ENCODE results near the gene CCDC12. TPM values are rescaled to one million over a fixed set of nuclear protein-coding genes. Genes with fewer than 3 reads are reported as not detected.
A peak's percentile ranks its signal among the peaks of the same experiment; 100 is the strongest.

CCDC12 gene
- total and polyA plus RNA-seq, 7 donors: 33.1 to 80.9 (median 41.0) TPM

DNA sequence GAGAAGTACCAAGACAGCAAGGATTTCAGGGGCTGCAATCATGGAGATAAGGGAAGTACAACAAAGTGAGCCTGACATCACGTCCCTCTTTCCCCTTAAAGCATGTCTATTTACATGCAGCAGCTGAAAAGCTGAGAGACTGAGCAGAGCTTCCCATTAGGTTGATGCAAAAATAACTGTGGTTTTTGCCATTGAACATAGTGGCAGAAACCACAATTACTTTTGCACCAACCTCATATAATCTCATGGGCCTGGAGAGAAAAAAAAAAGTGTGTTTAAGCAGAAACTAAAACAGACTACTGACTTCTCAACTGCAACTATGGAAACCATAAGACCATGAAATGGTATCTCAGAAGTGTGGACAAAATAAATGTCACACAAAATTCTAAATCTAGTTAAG is 48.3 kb downstream of the CCDC12 start:
- intact Hi-C loops (cut with DNase I): no loop called here
- 59 to 90% methylated on average over 1 of the region's 1 CpG for WGBS, 2 donors

DNA sequence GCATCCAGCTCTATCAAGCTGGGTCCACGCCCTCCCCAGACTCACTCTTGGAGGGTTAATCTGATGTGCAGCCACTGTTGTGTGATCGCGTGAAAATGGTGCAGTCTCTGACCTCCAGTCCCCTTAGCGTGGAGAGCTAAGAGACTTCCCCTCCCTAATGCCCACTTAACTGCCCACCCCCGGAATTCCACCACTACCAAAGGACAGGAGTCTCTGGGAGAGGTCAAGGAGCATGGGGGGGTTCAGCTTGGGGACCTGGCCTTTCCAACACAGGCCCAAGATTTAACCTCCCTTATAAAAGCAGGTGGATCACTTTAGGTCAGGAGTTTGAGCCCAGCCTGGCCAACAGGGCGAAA is 48.8 kb downstream of the CCDC12 start:
- no peaks in the 10 kb centered on the region for H3K27me3 ChIP-seq
- TF ChIP-seq POLR2A (IDR thresholded peaks at IDR 0.05) (no peak), EP300 (IDR thresholded peaks at IDR 0.05) (no peak), POLR2AphosphoS5 (IDR thresholded peaks at IDR 0.05) (no peak)
- TF ChIP-seq, protein P1, sequence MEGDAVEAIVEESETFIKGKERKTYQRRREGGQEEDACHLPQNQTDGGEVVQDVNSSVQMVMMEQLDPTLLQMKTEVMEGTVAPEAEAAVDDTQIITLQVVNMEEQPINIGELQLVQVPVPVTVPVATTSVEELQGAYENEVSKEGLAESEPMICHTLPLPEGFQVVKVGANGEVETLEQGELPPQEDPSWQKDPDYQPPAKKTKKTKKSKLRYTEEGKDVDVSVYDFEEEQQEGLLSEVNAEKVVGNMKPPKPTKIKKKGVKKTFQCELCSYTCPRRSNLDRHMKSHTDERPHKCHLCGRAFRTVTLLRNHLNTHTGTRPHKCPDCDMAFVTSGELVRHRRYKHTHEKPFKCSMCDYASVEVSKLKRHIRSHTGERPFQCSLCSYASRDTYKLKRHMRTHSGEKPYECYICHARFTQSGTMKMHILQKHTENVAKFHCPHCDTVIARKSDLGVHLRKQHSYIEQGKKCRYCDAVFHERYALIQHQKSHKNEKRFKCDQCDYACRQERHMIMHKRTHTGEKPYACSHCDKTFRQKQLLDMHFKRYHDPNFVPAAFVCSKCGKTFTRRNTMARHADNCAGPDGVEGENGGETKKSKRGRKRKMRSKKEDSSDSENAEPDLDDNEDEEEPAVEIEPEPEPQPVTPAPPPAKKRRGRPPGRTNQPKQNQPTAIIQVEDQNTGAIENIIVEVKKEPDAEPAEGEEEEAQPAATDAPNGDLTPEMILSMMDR (IDR thresholded peaks at IDR 0.05): no peak
- H3K4me3 ChIP-seq: no peak overlapping the region
- intact Hi-C loops (cut with DNase I): no loop called here
- H3K27ac ChIP-seq: peak overlapping the region in 3 of 4 donors; percentile 13 to 43 (median 22)
- no peaks in the 10 kb centered on the region for H3K9me3 ChIP-seq
- peaks cover 0 to 29% (median 19%) of the 10 kb centered on the region in 4 donors for H3K36me3 ChIP-seq
- H3K4me1 ChIP-seq: peaks cover 0 to 92% (median 79%) of the 10 kb centered on the region in 4 donors
- no peak for DNase-seq
- 77 to 85% methylated on average over 6 of the region's 6 CpGs for WGBS, 2 donors

More for the DNA sequence above, 48.3 kb downstream of the CCDC12 start:
- Histone ChIP-seq H3K27ac (peak overlapping the region in 3 of 4 donors; percentile 22 to 91 (median 84)), H3K4me3 (no peak overlapping the region), H3K36me3 (peaks cover 0 to 23% (median 17%) of the 10 kb centered on the region in 4 donors), H3K27me3 (no peaks in the 10 kb centered on the region), H3K9me3 (no peaks in the 10 kb centered on the region), H3K4me1 (peaks cover 0 to 95% (median 84%) of the 10 kb centered on the region in 4 donors)
- DNase-seq: no peak
- TF ChIP-seq EP300 (IDR thresholded peaks at IDR 0.05) (no peak), POLR2AphosphoS5 (IDR thresholded peaks at IDR 0.05) (no peak), POLR2A (IDR thresholded peaks at IDR 0.05) (no peak)
- TF ChIP-seq, protein P1 (IDR thresholded peaks at IDR 0.05): no peak

DNA sequence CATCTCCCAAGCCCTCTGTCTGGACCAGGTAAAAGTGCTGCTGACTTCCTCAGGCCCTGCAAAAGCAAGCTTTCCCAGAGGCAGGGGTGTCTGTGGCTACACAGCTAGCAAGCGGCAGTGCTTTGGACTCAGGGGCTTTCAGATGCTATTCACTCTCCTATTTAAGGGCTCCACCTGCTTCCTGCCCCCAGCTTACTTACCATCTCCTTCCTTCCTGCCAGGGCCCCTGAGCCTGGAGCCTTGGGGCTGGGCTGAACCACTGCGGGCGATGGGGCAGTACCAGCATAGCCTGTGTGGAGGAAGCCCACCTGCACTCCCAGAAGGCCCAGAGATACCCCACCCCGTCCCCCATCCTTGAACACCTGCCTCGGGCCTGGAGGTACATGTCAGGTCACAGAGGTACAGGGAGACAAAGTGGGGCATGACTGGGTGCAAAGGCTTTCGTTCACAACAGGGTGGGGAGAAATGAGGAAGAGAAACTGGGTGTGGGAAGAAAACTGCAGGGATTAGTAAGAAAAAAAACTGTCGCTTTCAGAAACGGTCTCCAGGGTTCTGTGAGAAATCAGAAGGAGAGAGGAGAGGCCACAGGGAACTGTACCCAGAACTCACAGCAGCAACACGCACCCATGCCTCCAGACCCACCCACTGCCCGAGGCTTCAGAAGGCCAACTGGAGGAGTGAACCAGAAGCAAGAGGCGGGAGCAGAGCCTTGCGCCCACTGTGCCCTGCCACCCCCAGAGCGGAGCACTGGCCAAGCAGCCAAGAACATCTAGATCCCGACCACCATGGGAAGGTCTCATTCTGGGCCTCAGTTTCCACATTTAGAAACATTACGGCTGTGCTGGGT is 49.5 kb downstream of the CCDC12 start:
- peaks cover 0 to 86% (median 73%) of the 10 kb centered on the region in 4 donors for H3K4me1 ChIP-seq
- H3K36me3 ChIP-seq: peaks cover 2 to 35% (median 23%) of the 10 kb centered on the region in 4 donors
- TF ChIP-seq EP300 (IDR thresholded peaks at IDR 0.05) (no peak), POLR2AphosphoS5 (IDR thresholded peaks at IDR 0.05) (no peak), POLR2A (IDR thresholded peaks at IDR 0.05) (no peak)
- TF ChIP-seq, protein P1 (IDR thresholded peaks at IDR 0.05): no peak
- H3K9me3 ChIP-seq: no peaks in the 10 kb centered on the region
- H3K4me3 ChIP-seq: no peak overlapping the region
- DNase-seq: peak; percentile 61
- H3K27me3 ChIP-seq: no peaks in the 10 kb centered on the region
- H3K27ac ChIP-seq: peak overlapping the region in 3 of 4 donors; percentile 13 to 43 (median 22)
- WGBS, 2 donors: 41 to 42% methylated on average over 15 of the region's 15 CpGs
- intact Hi-C loops (cut with DNase I): no loop called here

DNA sequence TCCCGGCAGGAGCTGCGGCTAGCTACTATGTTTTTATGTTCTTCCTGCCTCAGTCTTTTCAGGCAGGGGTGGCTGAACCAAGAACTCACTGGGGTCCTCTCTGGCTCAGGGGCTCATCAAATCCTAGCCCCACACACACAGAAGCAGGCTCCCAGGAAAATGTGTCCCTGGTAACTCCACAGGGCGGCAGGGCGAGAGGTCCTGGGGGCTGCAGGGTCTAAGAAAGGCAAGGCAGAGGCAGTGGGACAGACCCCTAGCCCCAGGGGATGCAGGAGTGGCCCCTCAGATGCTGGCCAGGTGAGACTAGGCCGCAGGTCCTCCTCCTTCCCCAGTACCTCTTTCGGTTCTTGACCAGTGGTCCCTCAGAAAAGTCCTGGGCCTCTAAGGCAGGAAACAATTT is 50.1 kb downstream of the CCDC12 start:
- Histone ChIP-seq H3K36me3 (peaks cover 9 to 41% (median 30%) of the 10 kb centered on the region in 4 donors), H3K27me3 (no peaks in the 10 kb centered on the region), H3K4me1 (peaks cover 0 to 80% (median 67%) of the 10 kb centered on the region in 4 donors), H3K9me3 (no peaks in the 10 kb centered on the region), H3K27ac (peak overlapping the region in 3 of 4 donors; percentile 8 to 43 (median 22)), H3K4me3 (no peak overlapping the region)
- WGBS, 2 donors: 68 to 91% methylated on average over 6 of the region's 6 CpGs
- DNase-seq: peak; percentile 44
- intact Hi-C loops (cut with DNase I): no loop called here
- TF ChIP-seq, protein P1 (IDR thresholded peaks at IDR 0.05): no peak
- no peak for TF ChIP-seq POLR2AphosphoS5 (IDR thresholded peaks at IDR 0.05)
- TF ChIP-seq EP300 (IDR thresholded peaks at IDR 0.05): no peak
- no peak for TF ChIP-seq POLR2A (IDR thresholded peaks at IDR 0.05)

Measured in sigmoid colon (tissue), 7 donors.